ENCODE data around the gene UFM1. TPM values are rescaled to one million over a fixed set of nuclear protein-coding genes. Genes with fewer than 3 reads are reported as not detected.

UFM1 gene
- total RNA-seq, 4 donors from 2014 or later, result 35.9 to 42.9 (median 38.0) TPM

DNA sequence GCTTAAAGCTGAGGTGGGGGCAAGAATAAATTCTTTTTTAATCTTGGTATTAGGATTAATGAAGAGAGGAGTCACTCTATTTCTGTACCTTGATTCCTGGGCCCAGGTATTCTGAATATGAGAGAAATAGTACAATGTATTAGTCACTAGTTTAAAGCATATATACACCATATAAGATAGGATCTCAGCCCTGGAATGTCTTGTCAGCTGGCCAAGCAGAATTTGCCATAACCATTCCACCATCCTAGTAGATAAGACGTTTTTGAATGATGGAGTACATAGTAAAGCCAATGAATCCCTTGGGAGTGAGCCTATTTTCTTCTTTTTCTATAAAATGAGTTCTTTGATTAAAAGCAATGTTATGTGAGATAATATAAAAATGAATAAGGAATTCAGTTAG is 55.6 kb downstream of the UFM1 start:
- no peak for TF ChIP-seq POLR2A (IDR thresholded peaks at IDR 0.05)
- TF ChIP-seq, protein P1, sequence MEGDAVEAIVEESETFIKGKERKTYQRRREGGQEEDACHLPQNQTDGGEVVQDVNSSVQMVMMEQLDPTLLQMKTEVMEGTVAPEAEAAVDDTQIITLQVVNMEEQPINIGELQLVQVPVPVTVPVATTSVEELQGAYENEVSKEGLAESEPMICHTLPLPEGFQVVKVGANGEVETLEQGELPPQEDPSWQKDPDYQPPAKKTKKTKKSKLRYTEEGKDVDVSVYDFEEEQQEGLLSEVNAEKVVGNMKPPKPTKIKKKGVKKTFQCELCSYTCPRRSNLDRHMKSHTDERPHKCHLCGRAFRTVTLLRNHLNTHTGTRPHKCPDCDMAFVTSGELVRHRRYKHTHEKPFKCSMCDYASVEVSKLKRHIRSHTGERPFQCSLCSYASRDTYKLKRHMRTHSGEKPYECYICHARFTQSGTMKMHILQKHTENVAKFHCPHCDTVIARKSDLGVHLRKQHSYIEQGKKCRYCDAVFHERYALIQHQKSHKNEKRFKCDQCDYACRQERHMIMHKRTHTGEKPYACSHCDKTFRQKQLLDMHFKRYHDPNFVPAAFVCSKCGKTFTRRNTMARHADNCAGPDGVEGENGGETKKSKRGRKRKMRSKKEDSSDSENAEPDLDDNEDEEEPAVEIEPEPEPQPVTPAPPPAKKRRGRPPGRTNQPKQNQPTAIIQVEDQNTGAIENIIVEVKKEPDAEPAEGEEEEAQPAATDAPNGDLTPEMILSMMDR (IDR thresholded peaks at IDR 0.05), result no peak
- WGBS, 2 donors, result 12 to 35% methylated on average over 1 of the region's 1 CpG
- intact Hi-C loops (cut with DNase I; ENCODE audit: low total_unique reads), result no loop called here
- no peak overlapping the region for H3K4me3 ChIP-seq (ENCODE audit: low read depth, poor library complexity, severe bottlenecking)
- DNase-seq (ENCODE audit: low spot score in 2 of 2), result no peak

DNA sequence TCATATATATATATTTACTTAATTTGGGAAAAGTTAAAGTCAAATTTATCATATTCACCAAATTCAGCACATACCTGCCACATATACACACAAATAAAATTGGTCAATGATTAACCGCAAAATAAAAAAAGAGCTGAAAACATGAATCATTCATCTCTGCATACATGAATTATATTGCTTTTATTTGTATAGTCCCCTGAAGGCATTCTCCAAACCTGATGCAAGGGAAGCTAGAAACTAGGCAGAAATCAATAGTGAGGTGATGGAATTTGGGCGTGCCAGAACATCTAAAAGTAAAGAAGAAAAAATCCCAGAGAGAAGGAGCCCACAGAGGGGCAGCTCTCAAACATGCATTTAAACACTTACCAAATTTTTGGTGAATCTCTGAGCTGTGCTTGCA is 60.1 kb downstream of the UFM1 start:
- H3K4me3 ChIP-seq (ENCODE audit: low read depth, poor library complexity, severe bottlenecking), result no peak overlapping the region
- TF ChIP-seq POLR2A (IDR thresholded peaks at IDR 0.05), result no peak
- TF ChIP-seq, protein P1 (IDR thresholded peaks at IDR 0.05), result no peak
- intact Hi-C loops (cut with DNase I; ENCODE audit: low total_unique reads), result no loop called here
- WGBS, 2 donors, result 46 to 59% methylated on average over 2 of the region's 2 CpGs
- DNase-seq (ENCODE audit: low spot score in 2 of 2), result no peak

DNA sequence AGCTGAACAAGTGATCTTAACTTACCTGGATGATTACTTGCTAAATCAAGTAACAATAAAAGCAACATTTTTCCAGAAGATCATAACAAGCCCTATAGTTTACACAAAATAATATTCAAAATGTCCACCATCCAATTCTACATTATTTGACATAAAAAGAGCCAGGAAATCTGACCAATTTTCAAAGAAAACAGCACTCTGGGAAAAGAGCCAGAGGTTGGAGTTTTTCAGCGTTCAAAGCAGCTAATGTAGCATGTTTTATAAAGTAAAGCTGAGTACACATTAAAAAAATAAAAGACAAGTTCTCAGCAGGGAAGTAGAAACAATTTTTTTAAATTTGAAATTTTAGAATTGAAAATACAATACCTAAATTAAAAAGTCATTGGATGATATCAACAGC is 62.6 kb downstream of the UFM1 start:
- H3K4me3 ChIP-seq (ENCODE audit: low read depth, poor library complexity, severe bottlenecking), result no peak overlapping the region
- no peak for DNase-seq (ENCODE audit: low spot score in 2 of 2)
- 39 to 49% methylated on average over 1 of the region's 1 CpG for WGBS, 2 donors
- intact Hi-C loops (cut with DNase I; ENCODE audit: low total_unique reads), result no loop called here
- TF ChIP-seq POLR2A (IDR thresholded peaks at IDR 0.05), result no peak
- TF ChIP-seq, protein P1 (IDR thresholded peaks at IDR 0.05), result no peak

All from lower leg skin (tissue), 4 donors.